GM10266 (cell line): Measurements from ENCODE around the gene MRGPRE.

Experiments used
- DNase-seq: peaks from one replicate; pipeline ENCODE4 v3.0.0; 2012; ENCODE audit errors: extremely low spot score
- CTCF ChIP-seq: IDR thresholded peaks from 2 replicates; pipeline ENCODE4 v1.5.1; 2012; ENCODE audit warnings: mild to moderate bottlenecking, low read depth; ENCODE audit not compliant: control insufficient read depth, insufficient read depth; ENCODE audit errors: missing control alignments

Gene MRGPRE

GRCh38 chr11:3204141-3205015 lies 27.8 kb downstream of the MRGPRE start:
- no peak for TF ChIP-seq CTCF
- DNase-seq = no peak

- no peak for DNase-seq
Observed at GRCh38 chr11:3203221-3204043, 28.8 kb downstream of the MRGPRE start.

GRCh38 chr11:3202759-3203158 lies 29.5 kb downstream of the MRGPRE start:
- no peak for TF ChIP-seq CTCF
- DNase-seq = no peak

More at GRCh38 chr11:3203221-3204043, 28.8 kb downstream of the MRGPRE start:
- TF ChIP-seq CTCF = no peak

- no peak for DNase-seq
- no peak for TF ChIP-seq CTCF
Observed at GRCh38 chr11:3202305-3202704, 29.9 kb downstream of the MRGPRE start.

- TF ChIP-seq CTCF = no peak
- DNase-seq = no peak
Observed at GRCh38 chr11:3201677-3202181, 30.5 kb downstream of the MRGPRE start.

- no peak for DNase-seq
- no peak for TF ChIP-seq CTCF
Observed at GRCh38 chr11:3201112-3201581, 31.1 kb downstream of the MRGPRE start.
